ENCODE measurements around the gene TMC8. TPM values are rescaled to one million over a fixed set of nuclear protein-coding genes. Genes with fewer than 3 reads are reported as not detected.
"Not testable (repeated sequence)": the region's sequence is repeated elsewhere in the genome, so short reads cannot be mapped to it uniquely, and the experiment has no call there.

Gene TMC8
- total and polyA plus RNA-seq, 5 donors = 2.4 to 3.9 (median 3.0) TPM

DNA sequence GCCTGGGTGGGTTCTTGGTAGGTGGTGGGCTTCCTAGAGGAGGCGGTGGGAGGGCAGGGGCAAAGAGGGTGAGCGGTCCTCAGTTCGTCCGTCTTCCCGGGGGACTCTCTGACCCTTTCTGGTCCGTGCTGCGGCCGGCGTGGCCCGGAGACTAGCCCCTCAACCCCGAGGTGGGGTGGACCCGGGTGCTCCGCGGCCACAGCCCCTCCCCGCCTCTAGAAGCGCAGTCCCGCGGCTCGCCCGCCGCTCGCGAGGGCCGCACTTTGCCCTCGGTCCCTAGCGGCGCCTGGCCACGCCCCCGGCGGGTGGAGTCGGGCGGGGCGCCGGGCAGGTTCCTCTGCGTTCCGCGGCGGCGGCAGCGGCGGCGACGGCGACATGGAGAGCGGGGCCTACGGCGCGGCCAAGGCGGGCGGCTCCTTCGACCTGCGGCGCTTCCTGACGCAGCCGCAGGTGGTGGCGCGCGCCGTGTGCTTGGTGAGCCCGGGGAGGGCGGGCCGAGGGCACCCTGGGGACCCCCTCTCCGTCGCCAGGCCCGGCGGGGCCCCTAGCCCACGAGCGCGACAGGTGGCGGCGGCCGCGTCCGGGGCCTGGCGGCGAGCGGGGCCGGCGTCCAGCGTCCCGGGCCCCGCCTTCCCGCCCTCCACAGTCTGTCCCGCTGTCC is 37.8 kb downstream of the TMC8 start, which contains the start of gene SYNGR2:
Gene SYNGR2 (plus strand): TSS at position 340 of the 661 bp plus-strand sequence. CDS start 36 bp downstream, at position 376.
- Histone ChIP-seq H3K27me3 (ENCODE audit: control insufficient read depth, insufficient read depth) (no peaks in the 10 kb centered on the region), H3K9me3 (ENCODE audit: control insufficient read depth, low read length) (no peaks in the 10 kb centered on the region), H3K27ac (ENCODE audit: low read length) (peak within 1 kb of the TSS; percentile 26), H3K4me3 (ENCODE audit: low read length) (peak within 1 kb of the TSS; percentile 89), H3K4me1 (ENCODE audit: control insufficient read depth, insufficient read depth, low read length) (peaks cover 3% of the 10 kb centered on the region)
- intact Hi-C loops (cut with DNase I) = no loop called here
- under 1% methylated on average over 84 of the region's 84 CpGs for WGBS
- DNase-seq = peak; percentile 83 to 94 (median 94)
- ATAC-seq = peak; percentile 76 to 77

DNA sequence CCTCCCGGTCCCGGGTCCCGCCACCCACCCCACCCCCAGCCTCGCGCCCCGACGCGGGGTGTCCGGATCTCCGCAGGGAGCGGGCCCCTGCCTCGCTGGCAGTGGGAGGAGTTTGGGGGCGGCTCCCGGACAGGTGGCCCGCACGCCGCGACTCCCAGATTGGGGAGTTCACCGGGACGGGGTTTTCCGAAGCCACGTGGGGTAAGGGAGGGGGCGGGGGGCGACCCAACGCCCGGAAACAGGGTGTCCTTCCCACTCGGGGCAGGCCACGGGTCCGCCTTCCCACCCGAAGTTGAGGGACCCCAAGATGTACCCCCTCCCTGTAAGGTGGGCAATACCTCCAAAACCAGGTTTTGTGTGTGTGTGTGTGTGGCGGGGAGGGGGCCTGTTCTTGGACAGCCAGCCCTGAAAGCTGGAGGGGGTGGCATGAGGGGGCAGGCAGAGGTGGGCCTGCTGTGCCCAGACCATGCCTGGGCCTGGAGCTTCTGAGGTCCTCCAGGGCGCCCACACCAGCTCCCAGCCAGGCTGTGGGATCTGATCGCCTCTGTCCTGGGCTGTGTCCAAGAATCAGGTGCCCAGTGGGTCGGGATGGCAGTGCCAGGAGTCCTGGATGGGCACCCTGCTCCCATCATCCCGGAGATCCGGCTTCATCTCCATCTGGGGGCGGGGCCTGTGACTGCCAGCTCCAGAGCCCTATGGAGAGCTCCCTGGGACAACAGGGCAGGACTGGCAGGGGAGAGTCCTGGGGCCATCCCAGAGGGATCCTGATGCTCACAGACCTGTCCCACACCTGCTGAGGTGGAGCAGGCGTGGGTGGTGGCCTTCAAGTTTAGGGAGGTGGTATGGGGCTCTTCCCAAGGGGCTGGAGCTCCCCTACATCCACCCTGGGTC is 38.6 kb downstream of the TMC8 start:
- peak overlapping the region; percentile 26 for H3K27ac ChIP-seq (ENCODE audit: low read length)
- WGBS = 10% methylated on average over 38 of the region's 38 CpGs
- DNase-seq (peak; percentile 41 to 80 (median 80)), ATAC-seq (peak; percentile 34)
- peak overlapping the region; percentile 89 for H3K4me3 ChIP-seq (ENCODE audit: low read length)
- H3K4me1 ChIP-seq (ENCODE audit: control insufficient read depth, insufficient read depth, low read length) = peaks cover 3% of the 10 kb centered on the region
- H3K27me3 ChIP-seq (ENCODE audit: control insufficient read depth, insufficient read depth) = no peaks in the 10 kb centered on the region
- intact Hi-C loops (cut with DNase I) = no loop called here
- H3K9me3 ChIP-seq (ENCODE audit: control insufficient read depth, low read length) = no peaks in the 10 kb centered on the region

DNA sequence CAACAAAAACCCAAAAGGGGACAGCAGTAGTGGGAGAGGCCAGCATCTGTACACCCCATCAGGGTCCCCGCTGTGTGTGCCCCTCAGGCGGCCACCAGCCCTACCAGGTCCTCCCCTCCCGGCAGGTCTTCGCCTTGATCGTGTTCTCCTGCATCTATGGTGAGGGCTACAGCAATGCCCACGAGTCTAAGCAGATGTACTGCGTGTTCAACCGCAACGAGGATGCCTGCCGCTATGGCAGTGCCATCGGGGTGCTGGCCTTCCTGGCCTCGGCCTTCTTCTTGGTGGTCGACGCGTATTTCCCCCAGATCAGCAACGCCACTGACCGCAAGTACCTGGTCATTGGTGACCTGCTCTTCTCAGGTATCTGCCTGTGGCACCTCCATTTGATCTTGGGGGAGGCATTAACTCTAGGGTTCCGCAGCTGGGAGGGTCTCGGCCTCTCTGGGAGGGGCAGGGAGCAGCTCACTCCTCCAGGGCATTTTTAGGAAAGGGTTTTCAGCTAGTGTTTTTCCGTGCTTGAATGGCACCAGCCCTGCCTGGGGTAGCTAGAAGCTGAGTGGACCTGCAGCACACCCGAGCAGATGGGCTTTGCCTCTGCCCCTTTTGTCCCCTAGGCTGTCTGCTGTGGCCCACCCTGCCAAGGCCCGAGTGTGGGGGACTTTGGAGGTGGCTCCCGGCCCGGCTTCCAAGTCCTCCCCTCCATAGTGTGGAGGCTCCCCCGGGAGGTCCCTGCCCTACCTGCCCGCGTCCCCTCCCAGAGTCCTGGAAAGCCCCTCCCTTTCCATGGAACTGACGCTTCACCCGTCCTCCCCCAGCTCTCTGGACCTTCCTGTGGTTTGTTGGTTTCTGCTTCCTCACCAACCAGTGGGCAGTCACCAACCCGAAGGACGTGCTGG is 40.4 kb downstream of the TMC8 start:
- Histone ChIP-seq H3K4me3 (ENCODE audit: low read length) (no peak overlapping the region), H3K27ac (ENCODE audit: low read length) (no peak overlapping the region), H3K9me3 (ENCODE audit: control insufficient read depth, low read length) (no peaks in the 10 kb centered on the region), H3K4me1 (ENCODE audit: control insufficient read depth, insufficient read depth, low read length) (peaks cover 3% of the 10 kb centered on the region), H3K27me3 (ENCODE audit: control insufficient read depth, insufficient read depth) (no peaks in the 10 kb centered on the region)
- DNase-seq (no peak), ATAC-seq (no peak)
- intact Hi-C loops (cut with DNase I) = loop anchor here in 2 of 4 donors (5.0 to 10.0 kb wide), 3 partner anchors 39 to 59 kb away; partner anchors contain the start of gene TMC8 (in 1 of the 2)
- WGBS = 87% methylated on average over 31 of the region's 31 CpGs

DNA sequence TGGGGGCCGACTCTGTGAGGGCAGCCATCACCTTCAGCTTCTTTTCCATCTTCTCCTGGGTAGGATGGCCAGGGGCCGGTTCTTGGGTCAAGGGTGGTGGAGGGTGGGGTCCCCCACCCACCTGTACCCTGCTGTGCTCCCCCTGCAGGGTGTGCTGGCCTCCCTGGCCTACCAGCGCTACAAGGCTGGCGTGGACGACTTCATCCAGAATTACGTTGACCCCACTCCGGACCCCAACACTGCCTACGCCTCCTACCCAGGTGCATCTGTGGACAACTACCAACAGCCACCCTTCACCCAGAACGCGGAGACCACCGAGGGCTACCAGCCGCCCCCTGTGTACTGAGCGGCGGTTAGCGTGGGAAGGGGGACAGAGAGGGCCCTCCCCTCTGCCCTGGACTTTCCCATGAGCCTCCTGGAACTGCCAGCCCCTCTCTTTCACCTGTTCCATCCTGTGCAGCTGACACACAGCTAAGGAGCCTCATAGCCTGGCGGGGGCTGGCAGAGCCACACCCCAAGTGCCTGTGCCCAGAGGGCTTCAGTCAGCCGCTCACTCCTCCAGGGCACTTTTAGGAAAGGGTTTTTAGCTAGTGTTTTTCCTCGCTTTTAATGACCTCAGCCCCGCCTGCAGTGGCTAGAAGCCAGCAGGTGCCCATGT is 41.1 kb downstream of the TMC8 start:
- not testable (repeated sequence) for H3K4me1 ChIP-seq (ENCODE audit: control insufficient read depth, insufficient read depth, low read length); H3K27ac ChIP-seq (ENCODE audit: low read length); H3K9me3 ChIP-seq (ENCODE audit: control insufficient read depth, low read length); DNase-seq; H3K4me3 ChIP-seq (ENCODE audit: low read length); H3K27me3 ChIP-seq (ENCODE audit: control insufficient read depth, insufficient read depth); ATAC-seq
- intact Hi-C loops (cut with DNase I) = loop anchor here in 2 of 4 donors (5.0 to 10.0 kb wide), 3 partner anchors 39 to 59 kb away; partner anchors contain the start of gene TMC8 (in 1 of the 2)
- WGBS = 85% methylated on average over 19 of the region's 19 CpGs

DNA sequence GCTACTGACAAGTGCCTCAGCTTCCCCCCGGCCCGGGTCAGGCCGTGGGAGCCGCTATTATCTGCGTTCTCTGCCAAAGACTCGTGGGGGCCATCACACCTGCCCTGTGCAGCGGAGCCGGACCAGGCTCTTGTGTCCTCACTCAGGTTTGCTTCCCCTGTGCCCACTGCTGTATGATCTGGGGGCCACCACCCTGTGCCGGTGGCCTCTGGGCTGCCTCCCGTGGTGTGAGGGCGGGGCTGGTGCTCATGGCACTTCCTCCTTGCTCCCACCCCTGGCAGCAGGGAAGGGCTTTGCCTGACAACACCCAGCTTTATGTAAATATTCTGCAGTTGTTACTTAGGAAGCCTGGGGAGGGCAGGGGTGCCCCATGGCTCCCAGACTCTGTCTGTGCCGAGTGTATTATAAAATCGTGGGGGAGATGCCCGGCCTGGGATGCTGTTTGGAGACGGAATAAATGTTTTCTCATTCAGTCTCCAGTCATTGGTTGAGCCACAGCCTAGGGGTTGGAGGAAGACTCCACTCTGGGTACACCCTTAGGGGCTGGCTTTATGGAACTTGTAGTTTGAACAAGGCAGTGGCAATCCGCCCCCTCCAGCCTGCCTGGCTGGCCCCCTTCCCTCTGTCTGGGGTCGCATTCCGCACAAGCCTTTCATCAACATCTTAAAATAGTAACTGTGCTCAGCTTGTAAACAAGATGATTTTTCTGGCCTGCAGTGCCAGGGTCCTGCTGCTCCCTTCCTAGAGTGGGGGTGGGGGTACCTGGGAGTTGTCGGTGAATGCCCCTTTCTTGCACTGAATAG is 41.9 kb downstream of the TMC8 start:
- Histone ChIP-seq H3K27me3 (ENCODE audit: control insufficient read depth, insufficient read depth) (no peaks in the 10 kb centered on the region), H3K9me3 (ENCODE audit: control insufficient read depth, low read length) (no peaks in the 10 kb centered on the region), H3K4me3 (ENCODE audit: low read length) (no peak overlapping the region), H3K27ac (ENCODE audit: low read length) (peak overlapping the region; percentile 51), H3K4me1 (ENCODE audit: control insufficient read depth, insufficient read depth, low read length) (peaks cover 3% of the 10 kb centered on the region)
- WGBS = 38% methylated on average over 19 of the region's 19 CpGs
- intact Hi-C loops (cut with DNase I) = loop anchor here in 2 of 4 donors (5.0 to 10.0 kb wide), 3 partner anchors 40 to 60 kb away; partner anchors contain the start of gene TMC8 (in 1 of the 2)
- DNase-seq (peak; percentile 52 to 82 (median 80)), ATAC-seq (peak; percentile 5 to 9)

DNA sequence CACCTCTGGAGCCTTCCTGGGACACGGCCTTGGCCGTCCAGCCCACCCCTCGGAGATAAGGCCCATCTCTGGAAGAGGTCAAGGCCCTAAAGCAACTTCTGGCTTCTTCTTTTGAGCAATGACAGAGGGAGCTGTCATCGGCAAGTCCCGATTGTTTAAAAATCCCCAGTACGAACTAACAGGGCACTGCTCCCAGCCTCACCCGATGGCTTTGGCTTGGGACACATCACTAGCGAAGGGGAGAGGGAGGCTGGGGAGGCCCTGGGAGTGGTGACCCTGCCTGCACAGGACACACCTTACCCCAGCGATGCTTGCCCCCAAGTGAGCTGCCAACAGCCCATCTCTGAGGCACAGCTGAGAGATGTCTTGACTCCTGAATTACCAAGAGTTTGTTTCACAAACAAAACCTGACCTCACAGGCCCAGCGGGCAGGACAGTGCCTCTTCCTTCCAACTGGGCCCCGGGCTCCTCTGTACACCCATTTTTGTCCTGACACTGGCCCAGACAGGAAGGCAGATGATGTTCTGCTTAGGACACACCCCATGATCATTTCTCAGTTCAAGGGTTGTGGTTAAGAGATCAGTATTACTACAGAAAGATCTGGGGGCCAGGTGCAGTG is 42.6 kb downstream of the TMC8 start:
- Histone ChIP-seq H3K27ac (ENCODE audit: low read length) (peak overlapping the region; percentile 51), H3K4me1 (ENCODE audit: control insufficient read depth, insufficient read depth, low read length) (peaks cover 3% of the 10 kb centered on the region), H3K9me3 (ENCODE audit: control insufficient read depth, low read length) (no peaks in the 10 kb centered on the region), H3K4me3 (ENCODE audit: low read length) (no peak overlapping the region), H3K27me3 (ENCODE audit: control insufficient read depth, insufficient read depth) (no peaks in the 10 kb centered on the region)
- intact Hi-C loops (cut with DNase I) = loop anchor here in 2 of 4 donors (5.0 to 10.0 kb wide), 3 partner anchors 41 to 61 kb away; partner anchors contain the start of gene TMC8 (in 1 of the 2)
- ATAC-seq (no peak), DNase-seq (no peak)
- 37% methylated on average over 11 of the region's 11 CpGs for WGBS

DNA sequence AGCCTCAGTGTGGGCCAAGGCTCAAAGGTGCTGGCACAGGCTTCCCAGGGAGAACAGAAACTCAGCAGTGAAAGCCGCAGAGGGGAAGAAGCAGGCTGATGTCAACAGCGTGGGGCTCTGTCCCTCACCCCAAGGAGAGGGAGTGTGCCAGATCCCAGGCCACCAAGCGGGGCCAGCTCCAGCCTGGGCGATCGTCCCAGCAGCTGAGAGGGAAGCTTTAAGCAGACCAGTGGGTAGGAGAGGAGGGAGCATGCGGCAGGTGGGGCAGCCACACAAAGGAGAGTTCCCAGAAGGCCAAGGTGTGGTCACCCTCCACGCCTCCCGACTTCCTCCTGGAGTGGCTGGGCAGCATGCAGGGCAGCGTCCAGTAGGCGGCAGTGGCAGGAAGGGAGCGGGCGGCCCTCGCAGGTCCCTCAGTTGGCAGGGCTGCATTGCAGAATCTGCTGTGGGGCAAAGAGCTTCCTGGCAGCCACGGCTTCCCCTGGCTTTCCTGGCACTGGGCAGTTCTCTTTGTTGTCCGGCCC is 43.8 kb downstream of the TMC8 start:
- intact Hi-C loops (cut with DNase I) = loop anchor here in 2 of 4 donors (5.0 to 10.0 kb wide), 3 partner anchors 42 to 62 kb away; partner anchors contain the start of gene TMC8 (in 1 of the 2)
- H3K9me3 ChIP-seq (ENCODE audit: control insufficient read depth, low read length) = no peaks in the 10 kb centered on the region
- ATAC-seq = peak; percentile 68 to 77
- DNase-seq = peak; percentile 81 to 93 (median 91)
- H3K27me3 ChIP-seq (ENCODE audit: control insufficient read depth, insufficient read depth) = no peaks in the 10 kb centered on the region
- H3K27ac ChIP-seq (ENCODE audit: low read length) = peak overlapping the region; percentile 9
- no peak overlapping the region for H3K4me3 ChIP-seq (ENCODE audit: low read length)
- WGBS = 30% methylated on average over 15 of the region's 15 CpGs
- H3K4me1 ChIP-seq (ENCODE audit: control insufficient read depth, insufficient read depth, low read length) = peaks cover 3% of the 10 kb centered on the region

DNA sequence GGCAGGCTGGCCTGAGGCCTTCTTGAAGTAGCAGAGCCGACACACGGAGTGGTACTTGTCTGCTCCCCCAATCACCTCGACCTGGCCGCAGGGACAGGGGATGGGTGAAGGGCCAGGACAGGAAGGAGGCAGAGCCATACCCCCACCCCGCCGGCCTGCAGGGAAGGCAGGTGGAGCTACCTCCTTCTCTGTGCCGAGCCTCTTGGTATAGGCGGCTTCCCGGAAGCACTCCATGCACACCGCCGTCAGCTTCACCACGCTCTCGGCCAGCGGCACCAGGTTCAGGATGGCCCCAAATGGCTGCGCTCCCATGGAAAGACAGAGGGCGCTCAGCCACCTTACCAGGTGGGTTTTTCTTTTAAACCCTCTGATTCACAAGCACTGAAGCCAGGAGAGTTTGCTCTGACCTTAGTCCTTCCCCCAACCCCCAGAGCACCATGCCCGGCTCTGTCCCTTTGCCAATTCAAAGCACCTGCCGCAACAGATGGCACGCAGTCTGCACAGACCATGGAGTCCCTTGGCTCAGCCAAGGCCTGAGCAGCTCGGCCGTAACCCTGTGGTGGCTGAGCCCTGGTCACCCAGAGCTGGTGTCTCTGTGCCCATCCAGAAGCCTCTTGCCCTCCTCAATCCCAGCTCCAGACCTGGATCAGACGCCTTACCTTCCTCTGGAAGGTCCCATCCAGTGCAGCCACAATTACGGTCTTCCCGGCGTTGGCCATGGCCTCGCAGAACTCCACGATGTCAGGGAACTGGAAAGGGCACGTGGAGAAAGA is 44.5 kb downstream of the TMC8 start:
- intact Hi-C loops (cut with DNase I) = loop anchor here in 3 of 4 donors (5.0 to 10.0 kb wide), 3 partner anchors 43 to 63 kb away; partner anchors contain the start of gene TMC8 (in 1 of the 3)
- DNase-seq (no peak), ATAC-seq (no peak)
- no peaks in the 10 kb centered on the region for H3K9me3 ChIP-seq (ENCODE audit: control insufficient read depth, low read length)
- peak overlapping the region; percentile 9 for H3K27ac ChIP-seq (ENCODE audit: low read length)
- peaks cover 3% of the 10 kb centered on the region for H3K4me1 ChIP-seq (ENCODE audit: control insufficient read depth, insufficient read depth, low read length)
- 72% methylated on average over 28 of the region's 28 CpGs for WGBS
- H3K27me3 ChIP-seq (ENCODE audit: control insufficient read depth, insufficient read depth) = no peaks in the 10 kb centered on the region
- H3K4me3 ChIP-seq (ENCODE audit: low read length) = no peak overlapping the region
